Epithelial cell of esophagus (primary cell): ENCODE results near the gene KIF26A.

Experiments
- DNase-seq: peaks from one replicate; pipeline ENCODE4 v3.0.0; 2010; ENCODE audit warnings: low read depth
- H3K4me3 ChIP-seq: 2 replicates; pipeline ENCODE4 v1.5.1; 2011; ENCODE audit warnings: mild to moderate bottlenecking, low read length, control low read depth
- TF ChIP-seq, protein P1 (sequence below): IDR thresholded peaks from 2 replicates; pipeline ENCODE4 v1.5.1; 2011; ENCODE audit warnings: low read depth, mild to moderate bottlenecking, low read length, control low read depth, inconsistent platforms; ENCODE audit not compliant: insufficient read depth; ENCODE audit errors: missing control alignments

Gene KIF26A

DNA sequence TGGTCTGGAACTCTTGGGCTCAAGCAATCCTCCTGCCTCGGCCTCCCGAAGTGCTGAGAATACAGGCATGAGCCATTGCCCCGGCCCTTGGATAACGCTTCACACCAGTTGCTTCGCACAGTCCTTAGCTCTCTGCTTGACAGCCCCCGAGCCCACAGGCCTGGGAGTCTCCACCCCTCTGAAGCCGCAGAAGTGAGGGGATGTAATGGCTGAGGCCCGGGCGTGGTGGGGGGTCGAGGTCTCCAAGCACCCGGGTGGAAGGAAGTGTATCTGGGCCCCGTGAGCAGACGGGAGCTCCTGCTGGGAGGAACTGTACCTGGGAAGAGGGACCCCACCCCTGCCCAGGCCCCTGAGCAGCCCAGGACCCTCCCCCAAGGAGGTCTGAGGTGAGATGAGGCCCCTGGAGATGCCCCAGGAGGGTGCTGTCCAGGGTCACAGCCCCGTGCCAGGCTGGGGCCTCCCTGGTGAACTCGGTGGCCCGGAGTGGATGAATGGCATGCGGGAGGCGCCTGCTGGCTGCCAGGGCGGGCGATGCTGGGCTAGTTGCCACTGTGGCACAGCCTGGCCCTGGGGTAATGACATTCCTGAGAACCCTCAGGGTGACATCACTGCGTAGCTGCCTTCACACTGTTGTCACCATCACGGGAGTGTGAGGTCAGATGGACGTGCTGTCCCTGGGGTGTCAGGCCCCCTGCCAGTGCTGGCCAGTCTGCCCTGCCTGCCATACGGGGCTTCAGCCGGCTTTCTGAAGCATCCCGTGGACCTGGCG is 48.9 kb downstream of the KIF26A start:
- H3K4me3 ChIP-seq, result no peak overlapping the region
- DNase-seq, result no peak
- TF ChIP-seq, protein P1, sequence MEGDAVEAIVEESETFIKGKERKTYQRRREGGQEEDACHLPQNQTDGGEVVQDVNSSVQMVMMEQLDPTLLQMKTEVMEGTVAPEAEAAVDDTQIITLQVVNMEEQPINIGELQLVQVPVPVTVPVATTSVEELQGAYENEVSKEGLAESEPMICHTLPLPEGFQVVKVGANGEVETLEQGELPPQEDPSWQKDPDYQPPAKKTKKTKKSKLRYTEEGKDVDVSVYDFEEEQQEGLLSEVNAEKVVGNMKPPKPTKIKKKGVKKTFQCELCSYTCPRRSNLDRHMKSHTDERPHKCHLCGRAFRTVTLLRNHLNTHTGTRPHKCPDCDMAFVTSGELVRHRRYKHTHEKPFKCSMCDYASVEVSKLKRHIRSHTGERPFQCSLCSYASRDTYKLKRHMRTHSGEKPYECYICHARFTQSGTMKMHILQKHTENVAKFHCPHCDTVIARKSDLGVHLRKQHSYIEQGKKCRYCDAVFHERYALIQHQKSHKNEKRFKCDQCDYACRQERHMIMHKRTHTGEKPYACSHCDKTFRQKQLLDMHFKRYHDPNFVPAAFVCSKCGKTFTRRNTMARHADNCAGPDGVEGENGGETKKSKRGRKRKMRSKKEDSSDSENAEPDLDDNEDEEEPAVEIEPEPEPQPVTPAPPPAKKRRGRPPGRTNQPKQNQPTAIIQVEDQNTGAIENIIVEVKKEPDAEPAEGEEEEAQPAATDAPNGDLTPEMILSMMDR, result no peak

DNA sequence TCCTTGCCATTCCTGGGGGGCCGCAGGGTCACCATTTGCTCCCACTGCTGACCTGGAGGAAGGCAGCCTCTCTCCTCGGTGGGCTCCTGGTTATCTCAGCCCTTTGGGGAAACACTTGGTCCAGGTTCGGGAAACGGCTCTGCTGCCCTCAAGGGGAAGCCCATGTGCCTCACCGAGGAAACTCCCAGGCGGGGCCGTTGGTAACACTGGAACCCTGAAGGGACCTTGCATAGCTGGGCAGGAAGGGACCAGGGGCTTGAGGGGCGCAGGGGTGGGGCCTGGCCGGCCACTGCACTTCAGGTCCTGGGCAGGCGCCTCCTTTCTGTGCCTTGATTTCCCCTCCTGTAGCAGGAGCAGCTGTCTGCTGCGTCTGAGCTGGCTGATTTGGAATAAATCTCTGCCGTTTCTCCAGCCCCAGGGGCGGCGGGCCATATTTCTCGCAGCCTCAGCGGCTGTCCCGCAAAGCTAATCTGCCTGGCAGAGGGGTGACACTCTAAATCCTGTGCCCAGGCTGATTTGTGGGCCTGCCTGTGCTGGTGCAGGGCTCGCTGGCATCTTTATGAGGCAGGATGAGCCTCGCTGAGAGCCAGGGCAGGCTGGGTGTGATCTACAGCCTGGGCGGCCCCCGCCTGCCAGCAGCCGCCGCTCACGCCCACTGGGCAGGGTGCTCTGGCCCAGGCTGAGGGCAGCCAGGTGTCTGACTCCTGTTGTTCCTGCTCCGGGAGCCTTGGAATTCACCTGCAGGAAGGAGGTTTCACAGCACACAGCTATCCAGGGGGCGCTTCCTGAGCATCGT is 49.7 kb downstream of the KIF26A start:
- no peak for DNase-seq
- TF ChIP-seq, protein P1, result no peak
- no peak overlapping the region for H3K4me3 ChIP-seq

DNA sequence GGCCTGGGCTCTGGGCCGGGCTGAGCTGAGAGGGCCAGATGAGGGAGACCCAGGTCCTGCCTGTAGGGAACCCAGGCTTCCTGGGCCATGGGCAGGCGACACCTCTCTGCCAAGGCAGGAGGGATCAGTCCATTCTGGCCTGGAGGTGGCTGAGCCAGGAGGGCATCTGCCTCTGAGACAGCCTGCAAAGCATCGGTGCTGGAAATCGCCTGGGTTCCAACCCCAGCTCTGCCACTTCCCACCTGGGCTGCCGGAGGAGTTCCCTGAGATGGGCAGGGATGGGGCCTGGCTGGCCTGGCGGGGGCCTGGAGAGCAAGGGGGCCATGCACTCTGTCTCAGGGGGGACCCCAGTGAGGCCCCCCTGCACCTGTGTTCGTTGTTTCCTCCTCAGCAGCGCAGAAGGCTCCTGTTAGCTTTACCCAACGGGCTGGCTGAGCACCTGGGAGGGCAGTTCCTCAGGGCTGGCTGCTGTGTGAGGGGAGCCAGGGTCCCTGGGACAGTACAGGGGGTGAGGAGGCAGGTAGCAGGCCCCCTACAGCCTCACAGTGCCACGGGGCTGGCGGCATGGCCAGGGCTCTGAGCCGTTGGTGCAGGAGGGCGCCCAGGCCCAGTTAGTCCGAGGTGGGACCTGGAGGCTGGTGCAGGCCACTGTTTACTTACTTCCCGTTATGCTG is 50.5 kb downstream of the KIF26A start:
- TF ChIP-seq, protein P1, result no peak
- H3K4me3 ChIP-seq, result no peak overlapping the region
- no peak for DNase-seq

DNA sequence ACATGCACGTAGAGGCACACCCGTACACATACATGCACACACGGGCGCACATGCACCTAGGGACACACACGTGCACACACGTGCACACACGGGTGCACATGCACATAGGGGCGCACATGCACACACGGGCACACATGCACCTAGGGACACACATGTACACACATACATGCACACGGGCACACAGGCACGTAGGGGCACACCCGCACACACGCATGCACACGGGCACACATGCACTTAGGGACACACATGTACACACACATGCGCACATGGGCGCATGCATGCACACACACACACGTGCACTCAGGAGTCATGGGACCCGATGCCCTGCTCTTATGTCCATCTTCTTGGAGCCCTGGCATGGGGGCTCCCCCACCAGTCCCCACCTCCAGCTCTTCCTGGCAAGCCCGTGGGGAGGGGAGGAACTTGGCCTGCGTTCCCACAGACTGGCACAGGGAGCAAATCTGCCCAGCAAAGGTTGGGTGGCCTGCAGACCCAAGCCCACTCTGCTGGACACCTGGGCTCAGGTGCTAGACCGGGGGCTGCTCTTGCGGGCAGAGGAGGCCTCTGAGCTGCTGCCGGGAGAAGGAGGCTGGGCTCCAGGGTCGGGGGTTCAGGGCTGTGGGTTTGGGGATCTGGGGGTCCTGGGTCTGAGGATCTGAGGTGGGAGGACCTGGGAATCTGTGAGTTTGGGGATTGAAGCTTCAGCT is 51.4 kb downstream of the KIF26A start:
- H3K4me3 ChIP-seq, result no peak overlapping the region
- TF ChIP-seq, protein P1, result no peak
- DNase-seq, result no peak

DNA sequence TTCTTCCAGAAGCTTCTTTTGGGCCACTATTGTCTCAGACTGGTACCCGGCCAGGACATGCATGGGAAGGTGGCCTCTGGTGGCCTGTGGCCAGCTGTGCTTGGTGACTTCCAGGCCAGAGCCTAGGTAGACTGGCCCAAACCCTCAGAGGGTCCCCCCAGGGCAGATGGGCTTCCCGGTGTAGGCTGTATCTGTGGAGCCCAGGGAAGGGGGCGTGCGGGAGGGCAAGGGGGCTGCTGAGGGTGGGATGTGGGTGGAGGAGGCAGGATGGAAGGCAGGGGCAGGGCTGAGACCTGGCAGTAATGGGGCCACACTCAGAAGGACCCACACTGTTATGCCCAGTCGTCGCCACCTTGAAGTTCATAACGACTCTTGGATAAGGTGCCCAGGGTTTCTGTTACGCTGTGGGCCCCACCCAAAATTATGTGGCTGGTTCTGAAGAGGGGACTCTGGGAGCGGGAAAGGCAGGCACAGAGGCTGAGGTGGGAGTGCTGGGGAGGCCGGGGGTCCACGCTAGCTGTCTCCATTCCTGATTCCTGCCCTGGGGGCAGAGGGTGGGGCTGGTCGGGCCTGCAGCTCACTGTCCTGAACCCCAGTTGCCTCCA is 52.1 kb downstream of the KIF26A start:
- DNase-seq, result no peak
- no peak overlapping the region for H3K4me3 ChIP-seq

More for the DNA sequence above, 52.1 kb downstream of the KIF26A start:
- TF ChIP-seq, protein P1, result no peak
